Measurements from ENCODE around the gene ADGRG3.
A peak's percentile ranks its signal among the peaks of the same experiment; 100 is the strongest.

Gene ADGRG3

GRCh38 chr16:57684626-57685358, 16.7 kb downstream of the ADGRG3 start:
- no peak overlapping the region for H3K4me3 ChIP-seq (ENCODE audit: low read depth, low read length)
- DNase-seq (ENCODE audit: low read depth) = no peak
- TF ChIP-seq MYC (IDR thresholded peaks at IDR 0.05; ENCODE audit: low read depth, low read length) (no peak), POLR2A (IDR thresholded peaks at IDR 0.05; ENCODE audit: extremely low read depth, insufficient read length) (no peak), MAX (IDR thresholded peaks at IDR 0.05; ENCODE audit: low read depth, low read length) (no peak), CTCF (IDR thresholded peaks at IDR 0.05; ENCODE audit: low read depth, low read length) (no peak)

- H3K4me3 ChIP-seq (ENCODE audit: low read depth, low read length) = no peak overlapping the region
- no peak for DNase-seq (ENCODE audit: low read depth)
- TF ChIP-seq POLR2A (IDR thresholded peaks at IDR 0.05; ENCODE audit: extremely low read depth, insufficient read length) (no peak), MYC (IDR thresholded peaks at IDR 0.05; ENCODE audit: low read depth, low read length) (no peak), MAX (IDR thresholded peaks at IDR 0.05; ENCODE audit: low read depth, low read length) (no peak), CTCF (IDR thresholded peaks at IDR 0.05; ENCODE audit: low read depth, low read length) (no peak)
Measured at GRCh38 chr16:57685633-57686032, 17.5 kb downstream of the ADGRG3 start.

GRCh38 chr16:57686577-57686976, 18.5 kb downstream of the ADGRG3 start:
- H3K4me3 ChIP-seq (ENCODE audit: low read depth, low read length) = no peak overlapping the region
- no peak for TF ChIP-seq POLR2A (IDR thresholded peaks at IDR 0.05; ENCODE audit: extremely low read depth, insufficient read length)
- TF ChIP-seq CTCF (IDR thresholded peaks at IDR 0.05; ENCODE audit: low read depth, low read length) = no peak
- no peak for TF ChIP-seq MYC (IDR thresholded peaks at IDR 0.05; ENCODE audit: low read depth, low read length)
- TF ChIP-seq MAX (IDR thresholded peaks at IDR 0.05; ENCODE audit: low read depth, low read length) = no peak
- no peak for DNase-seq (ENCODE audit: low read depth)

- TF ChIP-seq POLR2A (IDR thresholded peaks at IDR 0.05; ENCODE audit: extremely low read depth, insufficient read length) (no peak), MYC (IDR thresholded peaks at IDR 0.05; ENCODE audit: low read depth, low read length) (no peak), CTCF (IDR thresholded peaks at IDR 0.05; ENCODE audit: low read depth, low read length) (no peak), MAX (IDR thresholded peaks at IDR 0.05; ENCODE audit: low read depth, low read length) (no peak)
Measured at GRCh38 chr16:57687363-57687929, 19.3 kb downstream of the ADGRG3 start.

GRCh38 chr16:57688487-57688986, 20.4 kb downstream of the ADGRG3 start:
- no peak overlapping the region for H3K4me3 ChIP-seq (ENCODE audit: low read depth, low read length)
- no peak for TF ChIP-seq CTCF (IDR thresholded peaks at IDR 0.05; ENCODE audit: low read depth, low read length)
- TF ChIP-seq MYC (IDR thresholded peaks at IDR 0.05; ENCODE audit: low read depth, low read length) = no peak
- no peak for TF ChIP-seq POLR2A (IDR thresholded peaks at IDR 0.05; ENCODE audit: extremely low read depth, insufficient read length)
- no peak for TF ChIP-seq MAX (IDR thresholded peaks at IDR 0.05; ENCODE audit: low read depth, low read length)
- DNase-seq (ENCODE audit: low read depth) = peak; percentile 63

More at GRCh38 chr16:57687363-57687929, 19.3 kb downstream of the ADGRG3 start:
- no peak overlapping the region for H3K4me3 ChIP-seq (ENCODE audit: low read depth, low read length)
- peak; percentile 59 for DNase-seq (ENCODE audit: low read depth)
